ENCODE data around the gene RAB3C.

- no peak for TF ChIP-seq ZFP3 (CRISPR knock-in tag; IDR thresholded peaks at IDR 0.05)
- TF ChIP-seq PPARA (CRISPR knock-in tag; IDR thresholded peaks at IDR 0.05; ENCODE audit: borderline replicate concordance): no peak
- TF ChIP-seq TCF4 (CRISPR knock-in tag; IDR thresholded peaks at IDR 0.05; ENCODE audit: borderline replicate concordance): no peak
- no peak for TF ChIP-seq ARNTL (CRISPR knock-in tag; IDR thresholded peaks at IDR 0.05; ENCODE audit: borderline replicate concordance, low read depth)
- no peak for TF ChIP-seq POU6F1 (CRISPR knock-in tag; IDR thresholded peaks at IDR 0.05; ENCODE audit: borderline replicate concordance, low read depth)
- no peak for TF ChIP-seq PATZ1 (CRISPR knock-in tag; IDR thresholded peaks at IDR 0.05; ENCODE audit: borderline replicate concordance)
- TF ChIP-seq ZNF565 (CRISPR knock-in tag; conservative IDR thresholded peaks at IDR 0.05; ENCODE audit: low read depth): no peak
- no peak for TF ChIP-seq ZNF70 (CRISPR knock-in tag; IDR thresholded peaks at IDR 0.05)
Measured at GRCh38 chr5:58674070-58674469, 91.2 kb downstream of the RAB3C start.

All from SK-N-SH treated with all-trans-retinoic acid at 6 μM for 48 hours (cell line).